ENCODE results near the gene UBE2J2.
"Not testable (repeated sequence)": the region's sequence is repeated elsewhere in the genome, so short reads cannot be mapped to it uniquely, and the experiment has no call there.

The UBE2J2 gene

DNA sequence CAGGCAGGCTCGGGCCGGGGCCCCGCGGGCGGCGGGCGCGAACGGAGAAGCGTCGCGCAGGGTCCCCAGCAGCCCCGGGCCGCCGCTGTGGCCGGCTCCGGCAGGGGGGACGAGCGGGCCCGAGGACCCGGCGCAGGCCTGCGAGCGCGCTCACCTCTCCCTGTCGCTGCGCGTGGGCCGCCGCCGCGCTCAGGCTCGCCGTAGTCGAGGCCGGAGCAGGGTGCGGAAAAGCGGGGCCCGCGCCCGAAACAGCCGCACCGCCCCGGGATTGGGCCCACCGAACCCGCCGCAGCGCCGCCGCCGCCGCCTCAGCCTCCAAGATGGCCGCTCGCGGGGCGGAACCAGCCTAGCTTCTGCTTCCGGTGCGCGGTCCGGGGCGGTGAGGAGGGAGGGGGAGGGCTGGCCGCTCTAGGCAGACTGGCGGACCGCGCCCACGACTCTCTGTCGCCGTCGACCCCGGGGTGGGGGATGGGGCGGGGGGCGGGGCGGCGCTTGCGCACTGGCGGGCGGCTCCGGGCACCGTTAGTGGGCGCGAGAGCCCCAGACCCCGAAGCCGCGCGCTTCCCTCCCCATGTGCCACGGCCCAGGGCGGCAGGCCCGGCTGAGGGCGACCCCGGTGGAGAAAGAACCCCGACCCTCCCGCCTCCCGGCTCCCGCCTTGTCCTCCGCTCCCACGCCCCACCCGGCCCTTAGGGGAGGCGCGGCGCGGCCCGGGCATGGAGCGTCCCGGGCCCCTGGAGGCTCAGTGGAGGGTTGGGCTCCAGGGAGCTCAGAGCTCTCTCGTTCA, at the start of gene UBE2J2:
Gene UBE2J2 (minus strand): TSS at position 343 of the 787 bp plus-strand sequence. CDS start 5,862 bp downstream, outside the sequence.
- DNase-seq: peak; percentile 85

DNA sequence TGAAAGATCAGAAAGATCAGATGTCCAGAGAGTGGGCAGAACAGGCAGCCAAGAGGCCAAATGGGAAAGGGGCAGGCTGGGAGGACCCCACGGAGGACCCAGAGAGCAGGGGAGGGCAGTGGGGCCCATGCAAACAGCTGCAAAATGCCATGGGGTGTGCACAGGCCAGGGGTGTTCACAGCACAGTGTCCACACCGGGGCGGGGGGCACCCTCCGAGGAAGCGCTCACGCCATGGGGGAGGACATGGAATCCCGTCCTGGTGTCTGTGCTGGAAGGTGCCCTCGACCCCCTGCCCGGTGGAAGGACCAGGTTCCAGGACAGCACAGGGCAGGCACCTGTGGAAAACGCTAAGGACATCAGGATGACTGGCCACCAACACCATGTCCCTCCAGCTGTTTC, 49.3 kb upstream of the UBE2J2 start:
- no peak for DNase-seq

DNA sequence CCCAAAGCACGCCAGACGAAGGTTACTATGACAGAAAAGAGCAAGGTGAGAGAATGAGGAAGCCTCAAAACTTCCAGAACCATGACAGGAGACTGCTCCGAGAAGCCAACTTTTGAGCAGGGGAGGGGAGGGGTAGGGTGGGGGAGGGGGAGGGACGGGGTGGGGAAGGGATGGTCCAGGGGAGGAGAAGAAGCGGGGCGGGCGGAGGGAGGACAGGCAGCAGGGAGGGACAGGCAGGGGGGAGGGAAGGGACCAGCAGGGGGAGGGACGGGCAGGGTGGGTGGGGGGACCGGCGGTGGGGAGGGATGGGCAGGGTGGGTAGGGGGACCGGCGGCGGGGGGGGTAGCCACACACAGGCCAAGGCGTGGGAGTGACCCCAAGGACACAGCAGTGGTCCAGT, 48.8 kb upstream of the UBE2J2 start:
- no peak for DNase-seq

DNA sequence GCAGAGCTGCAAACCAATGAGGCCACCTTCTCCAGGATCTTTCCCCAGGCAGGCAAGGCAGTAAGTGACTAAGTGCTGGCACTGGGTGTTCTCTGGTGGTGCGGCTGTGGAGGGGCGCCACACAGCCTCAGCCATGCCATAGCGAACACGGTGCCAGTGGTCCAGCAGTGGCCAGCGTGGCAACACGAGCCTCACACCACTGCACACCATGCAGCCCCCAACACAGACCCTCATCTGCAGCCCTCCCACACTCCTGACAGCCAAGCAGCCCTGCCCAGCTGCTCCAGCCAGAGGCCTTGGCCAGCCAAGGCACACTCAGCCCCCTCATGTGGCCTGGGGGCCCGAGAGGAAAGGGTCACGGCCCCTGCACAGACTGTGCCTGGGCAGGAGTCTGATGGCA, 47.8 kb upstream of the UBE2J2 start:
- DNase-seq: no peak

DNA sequence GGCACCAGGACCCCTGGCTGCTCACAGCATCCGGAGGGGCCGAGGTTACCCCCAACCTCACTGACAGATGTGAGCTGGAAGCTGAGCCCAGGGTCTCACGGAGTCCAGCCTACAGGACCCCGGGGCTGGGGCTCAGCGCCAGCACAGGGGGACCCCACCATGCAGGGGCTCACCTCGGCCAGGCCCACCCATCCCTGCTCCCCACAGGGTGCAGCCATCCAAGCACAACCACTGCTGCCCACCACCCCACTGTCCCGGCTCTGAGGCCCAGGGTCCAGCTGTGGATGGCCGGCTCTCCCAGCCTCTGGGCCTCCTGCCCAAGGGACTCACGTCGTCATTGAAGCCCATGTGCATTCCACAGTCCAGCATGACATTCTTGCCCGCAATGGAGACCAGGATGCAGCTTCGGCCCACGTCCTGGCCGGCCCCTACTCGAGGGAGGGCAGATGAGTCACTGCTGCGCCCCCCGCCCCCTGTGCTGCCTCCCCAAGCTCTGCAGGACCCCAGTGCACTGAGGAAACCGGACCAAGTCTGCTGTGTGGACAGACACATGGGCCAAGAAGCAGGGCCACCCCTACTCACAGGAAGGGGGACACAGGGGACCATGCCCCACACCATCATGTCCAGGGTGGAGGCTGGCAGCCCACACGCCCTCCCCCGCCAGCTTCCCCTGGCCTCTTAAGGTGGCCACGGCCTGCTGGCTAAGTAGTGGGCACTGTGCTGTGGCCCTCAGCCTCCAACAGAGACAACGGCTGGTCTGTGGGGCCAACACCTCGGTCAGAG, 47.2 kb upstream of the UBE2J2 start:
- DNase-seq: no peak

DNA sequence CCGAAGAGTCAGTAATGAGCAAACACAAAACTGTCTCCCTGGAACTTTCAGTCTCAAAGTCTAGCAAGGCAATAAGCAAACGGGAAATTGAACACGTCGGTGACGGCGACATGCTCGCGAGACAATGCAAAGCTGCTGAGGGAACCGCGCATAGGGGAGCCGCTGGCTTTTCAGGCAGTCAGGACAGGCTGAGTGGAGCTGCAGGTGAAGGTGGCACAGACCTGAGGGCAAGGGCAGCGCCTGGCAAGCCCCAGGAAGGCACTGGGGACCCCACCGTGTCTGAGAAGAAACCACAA, 45.9 kb upstream of the UBE2J2 start:
- DNase-seq: no peak

DNA sequence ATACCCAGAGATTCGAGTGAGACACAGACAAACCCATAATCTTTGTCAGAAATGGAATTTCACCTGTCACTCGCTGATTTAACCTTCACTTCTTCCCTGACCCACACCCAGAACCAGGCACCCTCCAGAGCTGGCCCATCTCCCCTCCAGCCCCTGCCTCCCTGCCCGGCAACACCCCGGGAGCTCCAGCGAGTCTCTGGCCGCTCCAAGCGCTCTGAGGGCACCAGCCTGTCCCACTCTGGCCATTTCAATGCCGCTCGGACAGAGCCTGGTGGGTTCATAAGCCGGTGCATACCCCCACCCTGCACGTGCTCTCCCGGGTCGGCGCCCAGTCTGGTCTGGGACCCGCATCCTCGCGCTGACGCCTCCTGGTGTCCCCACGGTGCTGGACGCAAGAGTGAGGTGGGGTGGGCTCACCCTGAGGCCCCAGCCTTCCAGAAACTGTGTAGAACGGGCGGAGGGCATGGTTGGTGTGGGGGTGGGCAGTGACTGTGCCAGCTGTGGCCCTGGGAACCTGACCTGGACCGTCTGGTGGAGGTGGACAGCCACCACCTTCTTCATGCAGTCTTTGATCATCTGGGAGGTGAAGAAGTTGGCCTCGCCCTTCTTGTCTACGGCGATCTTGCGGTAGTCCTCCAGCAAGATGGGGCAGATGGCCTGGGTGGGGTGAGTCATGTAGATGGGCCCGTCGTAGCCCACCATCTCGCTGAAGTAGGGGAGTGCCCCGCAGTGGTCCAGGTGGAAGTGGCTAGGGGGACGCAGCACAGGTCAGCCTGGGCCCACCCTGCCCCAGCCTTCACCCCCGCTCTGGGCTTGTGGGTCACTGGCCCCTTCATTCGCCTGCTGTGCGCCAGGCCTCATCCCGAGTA, 45.4 kb upstream of the UBE2J2 start:
- DNase-seq: no peak

DNA sequence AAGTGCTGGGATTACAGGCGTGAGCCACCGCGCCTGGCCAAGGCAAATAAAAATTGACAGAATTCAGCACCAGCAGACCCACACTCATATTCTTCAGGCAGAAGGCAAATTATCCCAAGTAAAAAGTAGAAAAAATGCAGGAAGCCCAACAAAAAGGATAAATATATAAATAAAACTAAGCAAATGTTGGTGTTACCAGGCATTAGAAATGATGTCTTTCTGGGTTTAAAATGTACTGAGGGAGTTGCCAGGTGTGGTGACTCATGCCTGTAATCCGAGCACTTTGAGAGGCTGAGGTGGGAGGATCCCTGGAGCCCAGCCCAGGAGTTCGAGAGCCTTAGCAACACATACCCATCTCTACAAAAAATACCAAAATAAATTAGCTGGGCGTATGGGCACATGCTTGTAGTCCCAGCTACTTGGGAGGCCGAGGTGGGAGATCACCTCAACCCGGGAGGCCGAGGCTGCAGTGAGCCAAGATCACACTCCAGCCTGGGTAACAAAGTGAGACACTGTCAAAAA, 44.5 kb upstream of the UBE2J2 start:
- DNase-seq: peak; percentile 48

DNA sequence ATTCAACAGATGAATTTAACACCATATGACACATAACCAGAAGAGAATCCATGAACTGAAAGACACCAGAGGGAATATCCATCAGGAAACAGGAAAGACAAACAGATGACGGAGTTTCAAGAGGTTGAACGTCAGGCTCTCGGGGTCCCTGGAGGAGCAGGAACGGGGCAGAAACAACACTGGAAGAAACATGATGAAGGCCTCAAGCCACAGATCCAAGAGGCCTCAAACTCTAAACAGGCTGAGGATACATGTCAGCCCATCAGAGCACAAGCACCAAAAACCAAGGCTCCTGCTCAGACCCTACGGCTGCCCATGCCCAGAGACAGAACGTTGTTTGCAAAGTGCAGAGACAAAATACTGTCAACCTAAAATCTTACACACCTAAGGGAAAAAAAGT, 43.8 kb upstream of the UBE2J2 start:
- DNase-seq: no peak

DNA sequence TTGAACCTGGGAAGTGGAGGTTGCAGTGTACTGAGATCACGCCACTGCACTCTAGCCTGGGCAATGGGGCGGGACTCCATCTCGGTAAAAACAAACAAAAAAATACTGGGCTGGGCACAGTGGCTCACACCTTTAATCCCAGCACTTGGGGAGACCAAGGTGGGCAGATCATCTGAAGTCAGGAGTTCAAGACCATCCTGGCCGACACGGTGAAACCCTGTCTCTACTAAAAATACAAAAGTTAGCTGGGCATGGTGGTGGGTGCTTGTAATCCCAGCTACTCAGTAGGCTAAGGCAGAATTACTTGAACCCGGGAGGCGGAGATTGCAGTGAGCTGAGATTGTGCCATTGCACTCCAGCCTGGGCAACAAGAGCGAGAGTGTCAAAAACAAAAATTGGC, 42.5 kb upstream of the UBE2J2 start:
- not testable (repeated sequence) for DNase-seq

DNA sequence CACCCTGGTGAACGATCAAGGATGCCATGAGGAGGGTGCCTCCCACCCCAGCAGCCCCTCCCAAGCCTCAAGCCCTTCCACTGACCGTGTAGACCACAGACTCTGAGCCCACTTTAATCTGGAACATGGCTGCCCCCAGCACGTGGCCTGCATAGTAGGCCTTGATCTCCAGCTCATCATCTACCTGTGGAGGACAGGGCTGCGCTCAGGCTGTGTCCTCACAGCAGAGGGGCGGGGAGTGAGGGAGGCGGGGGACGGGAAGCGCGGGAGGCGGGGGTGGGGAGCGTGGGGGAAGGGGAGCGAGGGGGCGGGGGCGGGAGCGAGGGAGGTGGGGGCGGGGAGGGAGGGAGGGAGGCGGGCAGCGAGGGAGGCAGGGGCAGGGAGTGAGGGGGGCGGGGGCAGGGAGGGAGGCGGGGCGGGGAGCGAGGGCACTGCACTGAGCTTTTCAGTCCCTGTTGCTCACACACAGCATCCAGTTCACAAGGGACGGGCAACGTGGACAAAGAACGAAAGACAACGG, 41.8 kb upstream of the UBE2J2 start:
- no peak for DNase-seq

DNA sequence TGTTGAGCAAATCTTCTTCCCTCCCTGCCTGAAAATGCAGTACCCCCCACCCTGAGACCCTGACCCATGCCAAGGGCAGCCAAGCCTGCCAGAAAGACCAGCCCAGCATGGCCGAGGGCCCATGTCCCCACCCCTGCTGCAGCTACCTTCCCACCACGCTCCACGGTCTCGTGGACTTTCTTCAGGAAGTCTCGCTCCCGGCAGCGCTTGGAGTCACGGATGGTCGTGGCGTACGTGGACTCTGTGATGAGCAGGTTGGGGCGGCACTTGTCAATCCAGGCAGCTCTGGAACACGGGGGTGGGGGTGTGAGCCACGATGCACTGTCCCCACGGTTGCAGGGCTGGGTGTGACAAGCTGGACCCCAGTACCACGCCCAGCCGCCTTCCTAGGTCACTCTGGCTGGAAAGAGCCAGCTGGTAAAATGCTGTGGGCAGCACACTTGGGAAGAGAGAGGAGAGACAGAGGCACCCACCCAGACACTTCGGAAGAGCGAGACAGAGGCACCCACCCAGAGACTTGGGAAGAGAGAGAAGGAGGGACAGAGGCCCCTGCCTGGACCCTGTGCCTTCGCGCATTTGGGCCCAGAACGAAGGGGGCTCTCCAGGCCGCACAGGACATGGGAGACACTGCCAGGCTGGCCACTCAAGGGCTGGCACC, 41.2 kb upstream of the UBE2J2 start:
- DNase-seq: no peak

DNA sequence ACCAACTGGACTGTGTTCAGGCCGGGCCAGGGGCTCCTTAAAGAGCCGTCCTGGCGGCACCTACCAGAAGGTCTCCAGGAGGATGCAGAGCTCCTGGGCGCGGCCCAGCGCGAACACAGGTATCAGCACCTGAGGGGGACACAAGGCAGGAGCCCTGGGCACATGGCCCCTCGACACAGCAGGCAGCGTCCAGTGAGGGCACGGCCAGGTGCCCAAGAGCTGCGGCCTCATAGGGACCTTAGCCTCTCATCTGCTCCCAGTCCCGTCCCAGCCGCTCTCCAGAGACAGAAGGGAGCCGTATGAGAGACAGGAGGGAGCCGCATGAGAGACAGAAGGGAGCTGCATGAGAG, 40.6 kb upstream of the UBE2J2 start:
- no peak for DNase-seq

DNA sequence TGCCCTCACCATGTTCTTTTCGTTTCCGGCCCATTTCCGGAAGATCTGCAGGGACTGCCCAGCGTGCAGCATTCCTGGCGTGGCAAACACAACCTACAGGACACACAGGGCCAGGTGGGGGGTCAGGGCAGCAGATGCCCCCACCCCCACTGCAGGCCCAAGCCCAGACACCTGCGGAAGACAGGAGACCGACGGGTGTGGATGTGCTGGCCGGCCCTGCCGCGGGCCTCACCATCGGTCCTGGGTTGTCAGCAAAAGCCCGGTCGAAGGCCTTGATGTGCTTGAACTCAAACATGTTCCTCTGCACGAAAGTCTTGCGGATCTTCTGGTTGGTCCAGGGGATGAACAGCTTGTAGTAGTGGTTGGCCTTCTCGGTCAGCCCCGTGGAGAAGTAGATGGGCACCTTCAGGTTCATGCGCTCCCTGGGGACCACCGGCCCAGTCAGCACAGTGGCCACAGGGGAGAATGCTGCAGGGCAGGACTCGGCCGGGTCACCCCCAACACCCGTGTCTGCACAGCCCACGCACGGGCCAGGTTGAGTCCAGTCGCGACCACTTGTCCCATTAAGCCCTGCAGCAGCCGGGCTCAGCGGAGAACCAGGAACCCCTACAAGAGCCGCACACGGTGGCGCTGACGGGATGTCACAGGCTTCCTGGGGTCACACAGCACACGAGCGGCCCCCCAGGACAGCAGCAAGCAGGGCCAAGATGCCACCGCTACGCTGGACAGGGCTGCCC, 40.0 kb upstream of the UBE2J2 start:
- DNase-seq: no peak

DNA sequence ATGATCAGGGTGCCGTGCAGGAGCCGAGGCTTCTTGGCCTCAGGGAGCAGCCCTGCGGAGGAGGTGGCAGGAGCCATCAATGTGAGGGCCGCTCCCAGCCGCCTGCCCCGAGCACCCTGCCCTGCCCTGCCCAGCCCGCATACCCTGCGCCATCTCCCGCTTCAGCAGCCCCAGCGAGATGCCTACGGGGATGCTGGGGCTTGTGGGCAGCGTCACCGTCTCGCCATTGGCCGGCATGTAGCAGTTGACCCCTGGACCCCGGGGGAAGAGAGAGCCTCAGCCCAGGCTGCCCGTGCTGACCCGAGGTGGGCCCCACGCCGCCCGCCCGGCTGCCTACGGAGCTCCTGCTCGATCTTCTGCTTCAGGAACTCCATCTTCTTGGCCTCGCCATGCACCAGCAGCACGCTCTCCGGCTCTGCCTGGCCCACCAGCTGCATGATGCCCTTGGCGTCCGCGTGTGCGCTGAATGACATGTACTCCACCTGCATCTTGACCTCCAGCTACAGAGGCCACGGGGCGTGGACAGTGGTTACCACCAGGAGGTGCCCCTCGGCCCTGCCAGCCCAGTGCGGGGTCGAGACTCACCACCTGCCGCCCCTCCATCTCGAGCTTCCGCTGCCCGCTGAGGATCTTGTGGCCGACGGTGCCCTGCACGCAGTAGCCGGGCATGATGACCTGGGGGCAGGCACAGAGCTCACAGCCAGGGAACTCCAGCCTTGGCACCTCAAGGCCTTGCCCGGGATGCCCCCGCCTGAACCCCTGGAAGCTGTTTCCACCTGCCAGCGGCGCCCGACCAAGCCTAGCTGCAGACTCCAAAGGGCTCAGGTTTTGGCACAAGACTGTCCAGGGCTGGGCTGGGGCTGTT, 39.0 kb upstream of the UBE2J2 start:
- no peak for DNase-seq

DNA sequence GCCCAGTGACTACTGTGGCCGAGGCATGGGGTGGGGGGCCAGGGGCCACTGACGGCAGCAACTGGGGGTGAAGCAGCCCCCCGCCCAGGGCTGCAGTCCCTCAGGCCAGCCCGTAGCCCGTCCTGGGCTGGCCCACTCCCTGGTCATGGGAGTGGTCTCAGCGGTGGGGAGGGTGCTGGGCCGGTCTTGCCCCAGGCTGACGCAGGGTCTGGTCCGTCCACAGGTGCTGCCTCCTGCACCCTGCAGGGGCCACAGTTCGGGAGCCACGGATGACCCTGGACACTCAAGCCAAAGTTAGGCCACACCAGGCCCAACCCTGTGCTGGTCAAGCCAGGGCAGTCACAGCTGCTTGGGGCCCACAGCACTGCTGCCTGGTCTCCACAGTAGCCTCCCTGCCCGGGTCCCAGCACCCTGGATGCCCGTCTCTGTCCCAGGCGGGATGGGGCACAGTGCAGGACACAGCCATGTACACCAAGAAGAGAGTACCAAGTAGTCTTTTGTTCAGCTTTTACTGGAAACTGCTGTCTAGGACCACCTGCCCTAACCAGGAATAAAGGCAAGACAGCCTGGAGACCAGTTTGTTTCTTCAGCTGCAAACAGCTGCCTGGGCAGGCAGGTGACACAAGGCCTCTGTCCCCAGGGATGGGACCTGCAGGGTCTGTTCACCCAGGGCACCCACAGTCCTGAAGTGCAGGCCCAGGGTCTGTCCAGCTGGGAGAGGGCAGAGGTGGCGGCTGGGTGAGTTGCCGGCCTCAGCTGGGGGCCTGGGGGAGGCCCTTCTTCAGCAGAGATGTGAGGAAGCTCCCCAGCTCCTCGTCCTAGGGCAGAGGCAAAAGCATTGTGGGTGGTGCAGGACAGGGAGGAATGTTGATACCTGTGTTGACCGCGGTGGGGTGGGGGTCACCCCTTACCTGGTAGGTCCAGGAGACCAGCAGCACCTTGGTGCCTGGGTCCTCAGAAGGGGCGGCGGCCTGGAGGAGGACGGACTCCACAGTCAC, 37.8 kb upstream of the UBE2J2 start:
- no peak for DNase-seq

DNA sequence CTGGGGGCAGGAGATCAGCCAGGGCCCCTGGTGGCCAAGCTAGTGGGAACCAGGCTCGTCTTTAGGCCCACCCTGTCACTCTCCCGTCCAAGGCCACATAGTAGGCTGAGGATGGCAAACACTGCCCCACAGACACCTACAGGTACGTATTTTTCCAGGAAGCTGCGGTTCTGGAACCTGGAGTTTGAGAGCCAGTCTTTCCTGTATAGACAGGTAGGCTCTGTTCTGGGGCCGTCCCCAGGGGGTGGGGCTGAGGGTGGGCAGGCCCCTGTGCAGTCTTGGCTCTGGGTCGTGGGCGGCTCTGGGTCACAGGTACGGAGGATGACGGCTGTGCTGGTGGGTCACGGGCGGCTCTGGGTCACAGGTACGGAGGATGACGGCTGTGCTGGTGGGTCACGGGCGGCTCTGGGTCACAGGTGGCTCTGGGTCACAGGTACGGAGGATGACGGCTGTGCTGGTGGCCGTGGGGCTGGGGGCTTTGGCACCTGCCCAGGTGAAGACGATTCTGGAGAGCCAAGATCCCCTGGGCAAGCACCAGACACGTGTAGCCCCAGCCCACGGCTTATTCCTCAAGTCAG, 36.9 kb upstream of the UBE2J2 start:
- DNase-seq: no peak

DNA sequence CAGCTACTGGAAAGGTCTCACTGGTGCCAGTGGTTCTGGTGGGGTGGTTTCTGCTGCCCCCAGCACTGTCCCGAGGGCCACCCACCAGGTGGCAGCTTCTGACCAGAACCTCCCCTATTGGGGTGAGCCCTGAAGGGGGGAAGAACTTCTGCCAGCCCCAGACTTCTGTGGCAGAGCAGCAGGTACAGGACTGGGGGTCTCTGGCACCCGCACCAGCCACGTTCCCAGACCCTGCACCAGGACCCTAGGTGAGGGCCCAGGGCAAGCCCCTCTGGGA, 36.4 kb upstream of the UBE2J2 start:
- no peak for DNase-seq

All from NCI-H1105 (cell line).